HepG2 (cell line): ENCODE results near the gene VWA7. TPM values are rescaled to one million over a fixed set of nuclear protein-coding genes. Genes with fewer than 3 reads are reported as not detected.

Experiments
- ATAC-seq: fragments of 200-7000 bp; cut with Tn5 transposase; 3 replicates; pipeline ENCODE4 v1.9.1; 2020; ENCODE audit warnings: mild to moderate bottlenecking, moderate library complexity
- BruUV-seq: library from RNA; stranded (reverse); fragments of 400-500 nt; replicated peaks from 2 replicates; lab custom pipeline; 2021; lab: Mats Ljungman, UMichigan
- CTCF ChIA-PET: fragments of 300-600 bp; formaldehyde crosslinking; extraction: SDS; loops from one replicate; lab custom pipeline; 2021; ENCODE audit warnings: low total read pairs, inconsistent platforms, low intra/inter-chr PET ratio; lab: Yijun Ruan, JAX
- POLR2A ChIA-PET: fragments of 350-600 bp; sonication (Branson Sonifier 250); formaldehyde crosslinking; loops from one replicate; lab custom pipeline; 2020; ENCODE audit warnings: antibody characterized with exemption, inconsistent platforms; lab: Yijun Ruan, JAX
- DNase-seq: peaks from one replicate; pipeline ENCODE4 v3.0.0-alpha.2; 2015; ENCODE audit warnings: low spot score
- FAIRE-seq: peaks from 3 replicates; lab custom pipeline; 2011; peaks lifted over from hg19 to GRCh38; lab: Jason Lieb, UNC
- H2AFZ ChIP-seq: one replicate; pipeline ENCODE4 v1.6.1; 2011; ENCODE audit warnings: low read length, inconsistent platforms
- H3K27ac ChIP-seq: fragments of 300-600 bp; 3 replicates; pipeline ENCODE4 v1.8.0; 2011; ENCODE audit warnings: mixed run types, mild to moderate bottlenecking, mixed read lengths, low read length, inconsistent platforms; ENCODE audit not compliant: insufficient read depth; ENCODE audit errors: extremely low read length
- H3K27me3 ChIP-seq, 2 experiments: fragments of 200-600 bp in 1 of 2; 2 replicates in 1 of 2; 3 replicates in 1 of 2; pipeline versions ENCODE4 v1.6.0 to v1.8.0; 2011; ENCODE audit warnings: low read length in 2 of 2, mild to moderate bottlenecking in 2 of 2, moderate library complexity in 2 of 2, inconsistent platforms in 1 of 2; ENCODE audit not compliant: insufficient read depth in 2 of 2, control insufficient read depth in 1 of 2
- H3K36me3 ChIP-seq, 2 experiments: fragments of 200-600 bp in 1 of 2; replicated peaks in 1 of 2; 2 replicates in 1 of 2; 3 replicates in 1 of 2; pipeline versions ENCODE4 v1.5.1 to v1.8.0; 2011; ENCODE audit warnings: low read length in 2 of 2, inconsistent platforms in 1 of 2; ENCODE audit not compliant: insufficient read depth in 2 of 2, control insufficient read depth in 1 of 2
- H3K4me1 ChIP-seq: 2 replicates; pipeline ENCODE4 v1.5.1; 2012; ENCODE audit warnings: low read length, inconsistent platforms; ENCODE audit not compliant: insufficient read depth
- H3K4me2 ChIP-seq: 2 replicates; pipeline ENCODE4 v1.6.0; 2011; ENCODE audit warnings: low read depth, low read length, inconsistent platforms
- H3K4me3 ChIP-seq, 3 experiments: fragments of 200-600 bp in 1 of 3; sonication (generic), shearing (Covaris generic) in 1 of 3; replicated peaks in 1 of 3; 2 replicates each; pipeline ENCODE4 v1.5.1; 2011 to 2016; ENCODE audit warnings: low read length in 3 of 3, inconsistent platforms in 2 of 3, low read depth in 2 of 3, mild to moderate bottlenecking in 2 of 3, control low read depth in 1 of 3, mixed read lengths in 1 of 3; ENCODE audit not compliant: insufficient read depth in 1 of 3
- H3K79me2 ChIP-seq: one replicate; pipeline ENCODE4 v1.6.1; 2011; ENCODE audit warnings: low read length, inconsistent platforms; ENCODE audit not compliant: insufficient read depth
- H3K9ac ChIP-seq: 2 replicates; pipeline ENCODE4 v1.6.0; 2011; ENCODE audit warnings: mild to moderate bottlenecking, low read depth, low read length, inconsistent platforms; ENCODE audit not compliant: insufficient read depth
- H3K9me3 ChIP-seq: 2 replicates; pipeline ENCODE4 v1.5.1; 2012; ENCODE audit warnings: mild to moderate bottlenecking, low read length
- H4K20me1 ChIP-seq: 2 replicates; pipeline ENCODE4 v1.6.0; 2011; ENCODE audit warnings: inconsistent platforms, mild to moderate bottlenecking, low read length, moderate library complexity; ENCODE audit not compliant: insufficient read depth
- ARID5B ChIP-seq: IDR thresholded peaks from 2 replicates; pipeline ENCODE4 v1.4.0; 2020; ENCODE audit warnings: mild to moderate bottlenecking, missing genetic modification reagents
- BCL6 ChIP-seq: IDR thresholded peaks from 2 replicates; pipeline ENCODE4 v1.6.1; 2016; ENCODE audit warnings: missing genetic modification reagents, missing compliant biosample characterization
- HNF4A ChIP-seq: sonication (generic); formaldehyde crosslinking; IDR thresholded peaks from 2 replicates; pipeline ENCODE4 v1.4.0; 2020; ENCODE audit warnings: missing genetic modification reagents
- ISL2 ChIP-seq: sonication (generic); formaldehyde crosslinking; IDR thresholded peaks from 2 replicates; pipeline ENCODE4 v1.5.0; 2020; ENCODE audit warnings: missing genetic modification reagents
- SMYD3 ChIP-seq: sonication (generic); formaldehyde crosslinking; IDR thresholded peaks from 2 replicates; pipeline ENCODE4 v1.8.1; 2023; ENCODE audit warnings: mild to moderate bottlenecking, missing genetic modification reagents
- ZNF253 ChIP-seq: sonication (generic); formaldehyde crosslinking; IDR thresholded peaks from 2 replicates; pipeline ENCODE4 v1.8.0; 2022; ENCODE audit warnings: mild to moderate bottlenecking, missing genetic modification reagents, borderline replicate concordance
- ZNF570 ChIP-seq: sonication (generic); formaldehyde crosslinking; IDR thresholded peaks from 2 replicates; pipeline ENCODE4 v1.4.0; 2020; ENCODE audit warnings: mild to moderate bottlenecking, missing genetic modification reagents, borderline replicate concordance
- ZNF629 ChIP-seq: sonication (generic); formaldehyde crosslinking; conservative IDR thresholded peaks from 2 replicates; pipeline ENCODE4 v1.5.0; 2020; ENCODE audit warnings: missing genetic modification reagents
- WGBS: methylation state at CpG from one replicate; pipeline ENCODE4 v1.1.6; 2017; ENCODE audit warnings: low lambda C conversion rate; 5-methylcytosine and 5-hydroxymethylcytosine counted together
- in situ Hi-C: cut with HindIII; loops from 2 replicates; pipeline ENCODE4 v1.10.0; 2017; ENCODE audit warnings: low pct_unique_long_range_greater_than_20kb; ENCODE audit not compliant: extremely low pct_ligation_motif_present
- intact Hi-C: fragments of 100-400 bp; cut with micrococcal nuclease; formaldehyde crosslinking; loops from one replicate; pipeline ENCODE4 v1.10.0; 2022; ENCODE audit not compliant: unreplicated experiment
- polyA plus RNA-seq, 8 experiments: library from polyadenylated mRNA; depleted of rRNA in 3 of 8; stranded (reverse) in 7 of 8; unstranded in 1 of 8; fragments of >200 nt; fragmentation: Illumina TruSeq in 4 of 8; extraction: Trizol in 4 of 8; gene quantifications; 2 replicates each; pipeline versions ENCODE4 v1.2.1 to v1.2.3, GENCODE V29; 2011 to 2016; ENCODE audit warnings: low read depth in 4 of 8, missing spikeins in 1 of 8, mixed read lengths in 1 of 8; ENCODE audit not compliant: insufficient read depth in 1 of 8
- total RNA-seq, 5 experiments: library from RNA; depleted of rRNA; stranded (reverse); fragments of >200 nt; fragmentation: Illumina TruSeq; extraction: Trizol; gene quantifications; 2 replicates each; pipeline ENCODE4 v1.2.3, GENCODE V29; 2016; ENCODE audit warnings: low read depth in 1 of 5

VWA7 gene
- total and polyA plus RNA-seq, 2 of the 13 experiments (the other 11 are each of a cell fraction or from before 2014, with no cell fraction given): 0.86 to 3.3 TPM

GRCh38 chr6:31784098-31784925, 7.2 kb upstream of the VWA7 start:
- no peak for FAIRE-seq
- WGBS: 96% methylated on average over 15 of the region's 15 CpGs
- Histone ChIP-seq H3K79me2 (no peaks in the 10 kb centered on the region), H4K20me1 (no peaks in the 10 kb centered on the region), H3K4me2 (no peak overlapping the region), H3K36me3 (peaks cover 50 to 69% of the 10 kb centered on the region in 2 experiments), H3K27ac (no peak overlapping the region), H3K4me3 (no peak overlapping the region), H3K27me3 (no peaks in the 10 kb centered on the region), H2AFZ (no peak overlapping the region), H3K9ac (no peak overlapping the region), H3K4me1 (peaks cover under 1% of the 10 kb centered on the region; the same call in 1 of the 2 replicates), H3K9me3 (no peaks in the 10 kb centered on the region)
- no TSS peak for BruUV-seq
- POLR2A ChIA-PET: interaction anchor here (0.7 to 1.6 kb wide), 6 partner anchors 9 to 81 kb away, joined by 3 to 5 read pairs (median 3); partner anchors contain the start of genes ABHD16A and NEU1
- intact Hi-C loops (no loop called here), in situ Hi-C loops (no loop called here)
- DNase-seq: no peak
- CTCF ChIA-PET: no interaction called here
- TF ChIP-seq ARID5B (CRISPR knock-in tag) (no peak), BCL6 (CRISPR knock-in tag) (no peak), ZNF253 (CRISPR knock-in tag) (no peak), ZNF570 (CRISPR knock-in tag) (no peak), ISL2 (CRISPR knock-in tag) (no peak), HNF4A (CRISPR knock-in tag) (no peak), SMYD3 (no peak), ZNF629 (CRISPR knock-in tag) (0 out of 2 replicates have a peak, but pooled peaks have one; percentile 31)
- no peak for ATAC-seq
